CD14-positive monocyte (primary cell): Measurements from ENCODE around the gene NUP62. TPM values are rescaled to one million over a fixed set of nuclear protein-coding genes. Genes with fewer than 3 reads are reported as not detected.

Experiments used
- DNase-seq, 3 donors: peaks; one replicate each; pipeline ENCODE4 v3.0.0-alpha.2; 2011 to 2022
- H2AFZ ChIP-seq: 2 replicates; pipeline ENCODE4 v1.6.0; 2012; ENCODE audit warnings: mild to moderate bottlenecking, low read depth, low read length, inconsistent platforms; ENCODE audit not compliant: insufficient read depth, poor library complexity, severe bottlenecking
- H3K27ac ChIP-seq, 2 donors: 1 replicate in 1 of 2; 2 replicates in 1 of 2; pipeline ENCODE4 v1.5.1; 2012 to 2013; ENCODE audit warnings: low read length in 2 of 2, control low read depth in 1 of 2, inconsistent platforms in 1 of 2, low read depth in 1 of 2, mild to moderate bottlenecking in 1 of 2
- H3K27me3 ChIP-seq, 2 donors: one replicate each; pipeline versions ENCODE4 v1.6.0 to v1.6.1; 2011 to 2013; ENCODE audit warnings: low read length in 2 of 2; ENCODE audit not compliant: control insufficient read depth in 2 of 2, insufficient read depth in 2 of 2
- H3K36me3 ChIP-seq, 2 donors: replicated peaks in 1 of 2; 1 replicate in 1 of 2; 2 replicates in 1 of 2; pipeline versions ENCODE4 v1.5.1 to v1.6.1; 2012 to 2013; ENCODE audit warnings: low read length in 2 of 2, control low read depth in 1 of 2, inconsistent platforms in 1 of 2, mild to moderate bottlenecking in 1 of 2; ENCODE audit not compliant: insufficient read depth in 2 of 2, control insufficient read depth in 1 of 2
- H3K4me1 ChIP-seq, 2 donors: 1 replicate in 1 of 2; 2 replicates in 1 of 2; pipeline versions ENCODE4 v1.5.1 to v1.6.1; 2012 to 2013; ENCODE audit warnings: low read length in 2 of 2, control low read depth in 1 of 2, inconsistent platforms in 1 of 2, mild to moderate bottlenecking in 1 of 2, moderate library complexity in 1 of 2; ENCODE audit not compliant: insufficient read depth in 2 of 2, control insufficient read depth in 1 of 2
- H3K4me2 ChIP-seq: replicated peaks from 2 replicates; pipeline ENCODE3; 2012; ENCODE audit warnings: low read length, moderate library complexity, mild to moderate bottlenecking; ENCODE audit not compliant: poor library complexity, severe bottlenecking; ENCODE audit errors: extremely low read depth
- H3K4me3 ChIP-seq, 3 experiments: fragments of 200-600 bp in 1 of 3; sonication (generic) in 1 of 3; replicated peaks in 1 of 3; 1 replicate in 2 of 3; 2 replicates in 1 of 3; pipeline ENCODE4 v1.5.1; 2011 to 2013; ENCODE audit warnings: low read length in 3 of 3, mild to moderate bottlenecking in 3 of 3, control low read depth in 2 of 3, low read depth in 2 of 3, inconsistent platforms in 1 of 3, moderate library complexity in 1 of 3
- H3K79me2 ChIP-seq: 2 replicates; pipeline ENCODE4 v1.6.0; 2012; ENCODE audit warnings: mild to moderate bottlenecking, control low read depth, inconsistent platforms, low read length, moderate library complexity; ENCODE audit not compliant: insufficient read depth
- H3K9ac ChIP-seq: 2 replicates; pipeline ENCODE4 v1.6.0; 2017; ENCODE audit warnings: low read length, mild to moderate bottlenecking; ENCODE audit not compliant: insufficient read depth, poor library complexity, severe bottlenecking
- H3K9me3 ChIP-seq, 2 donors: replicated peaks in 1 of 2; 1 replicate in 1 of 2; 2 replicates in 1 of 2; pipeline versions ENCODE4 v1.5.1 to v1.6.1; 2012 to 2013; ENCODE audit warnings: low read length in 2 of 2, control low read depth in 1 of 2; ENCODE audit not compliant: control insufficient read depth in 1 of 2, insufficient read depth in 1 of 2
- H4K20me1 ChIP-seq: 2 replicates; pipeline ENCODE4 v1.6.0; 2012; ENCODE audit warnings: mild to moderate bottlenecking, low read length, control low read depth, moderate library complexity; ENCODE audit not compliant: insufficient read depth
- H3K27ac Mint-ChIP-seq, 7 donors: one replicate each; pipeline ENCODE4 v1.8.0; 2020; ENCODE audit warnings: mild to moderate bottlenecking in 7 of 7, mixed read lengths in 7 of 7, moderate library complexity in 6 of 7, inconsistent platforms in 2 of 7
- H3K27me3 Mint-ChIP-seq, 3 donors: one replicate each; pipeline ENCODE4 v1.8.0; 2021 to 2022; ENCODE audit warnings: low read depth in 3 of 3, mild to moderate bottlenecking in 3 of 3, mixed read lengths in 3 of 3, moderate library complexity in 3 of 3, inconsistent platforms in 1 of 3
- H3K36me3 Mint-ChIP-seq, 2 donors: one replicate each; pipeline ENCODE4 v1.8.0; 2020; ENCODE audit warnings: mixed read lengths in 2 of 2, inconsistent platforms in 1 of 2, mild to moderate bottlenecking in 1 of 2
- H3K4me1 Mint-ChIP-seq: one replicate; pipeline ENCODE4 v1.8.0; 2020; ENCODE audit warnings: mild to moderate bottlenecking, mixed read lengths
- H3K4me3 Mint-ChIP-seq, 2 donors: one replicate each; pipeline ENCODE4 v1.8.0; 2020; ENCODE audit warnings: mild to moderate bottlenecking in 2 of 2, mixed read lengths in 2 of 2, moderate library complexity in 1 of 2
- H3K9me3 Mint-ChIP-seq, 7 donors: one replicate each; pipeline ENCODE4 v1.8.0; 2020 to 2022; ENCODE audit warnings: mixed read lengths in 7 of 7, mild to moderate bottlenecking in 6 of 7, moderate library complexity in 6 of 7, inconsistent platforms in 2 of 7
- CTCF ChIP-seq: fragments of 200-600 bp; IDR thresholded peaks from one replicate; pipeline ENCODE4 v1.8.0; 2022; ENCODE audit warnings: antibody characterized with exemption, mild to moderate bottlenecking
- WGBS: methylation state at CpG from one replicate; pipeline ENCODE4 v1.1.5; 2013; ENCODE audit warnings: missing lambda C conversion rate; ENCODE audit not compliant: insufficient coverage; 5-methylcytosine and 5-hydroxymethylcytosine counted together
- intact Hi-C, 2 donors: fragments of 100-400 bp; cut with micrococcal nuclease; formaldehyde crosslinking; loops; one replicate each; pipeline versions ENCODE4 v1.15.0 to v1.15.1; 2023
- polyA plus RNA-seq, 3 donors: library from polyadenylated mRNA; depleted of rRNA in 1 of 3; unstranded in 2 of 3; stranded (reverse) in 1 of 3; fragments of 300-500 nt in 2 of 3; fragments of >200 nt in 1 of 3; fragmentation: Illumina TruSeq in 2 of 3; gene quantifications; 1 replicate in 2 of 3; 2 replicates in 1 of 3; pipeline ENCODE4 v1.2.3, GENCODE V29; 2012 to 2021

NUP62 gene
- polyA plus RNA-seq, 3 donors = 32.3 to 62.2 (median 48.6) TPM

GRCh38 chr19:49921871-49922795 is 7.2 kb downstream of the NUP62 start:
- peaks cover 91% of the 10 kb centered on the region for H3K79me2 ChIP-seq
- no peaks in the 10 kb centered on the region for H3K27me3 ChIP-seq
- peaks cover 40 to 67% of the 10 kb centered on the region in 2 donors for H3K4me1 ChIP-seq
- peaks cover 49 to 78% of the 10 kb centered on the region in 2 donors for H3K36me3 ChIP-seq
- H3K4me3 ChIP-seq = no peak overlapping the region
- H3K4me3 Mint-ChIP-seq = no peak overlapping the region
- peak in 2 of 3 donors; percentile 27 to 73 for DNase-seq
- H3K4me2 ChIP-seq = no peak overlapping the region
- H2AFZ ChIP-seq = no peak overlapping the region
- H3K9me3 ChIP-seq = no peaks in the 10 kb centered on the region
- intact Hi-C loops = no loop called here
- no peaks in the 10 kb centered on the region for H3K9me3 Mint-ChIP-seq
- H4K20me1 ChIP-seq = peaks cover 88% of the 10 kb centered on the region
- no peak for TF ChIP-seq CTCF
- peak overlapping the region; percentile 8 for H3K9ac ChIP-seq
- peak overlapping the region; percentile 70 to 91 (median 80) for H3K27ac Mint-ChIP-seq
- peaks cover 55 to 86% of the 10 kb centered on the region in 2 donors for H3K36me3 Mint-ChIP-seq
- WGBS = 58% methylated on average over 14 of the region's 22 CpGs
- peak overlapping the region in 1 of 2 donors; percentile 75 for H3K27ac ChIP-seq
- peaks cover 62% of the 10 kb centered on the region for H3K4me1 Mint-ChIP-seq
- H3K27me3 Mint-ChIP-seq = no peaks in the 10 kb centered on the region

GRCh38 chr19:49920624-49921363 is 8.5 kb downstream of the NUP62 start:
- Mint-ChIP-seq H3K9me3 (no peaks in the 10 kb centered on the region), H3K36me3 (peaks cover 53 to 85% of the 10 kb centered on the region in 2 donors), H3K4me1 (peaks cover 61% of the 10 kb centered on the region), H3K27ac (peak overlapping the region in 6 of 7 donors; percentile 32 to 91 (median 74)), H3K4me3 (no peak overlapping the region), H3K27me3 (no peaks in the 10 kb centered on the region)
- peak overlapping the region in 1 of 2 donors; percentile 75 for H3K27ac ChIP-seq
- no peak overlapping the region for H3K9ac ChIP-seq
- intact Hi-C loops = no loop called here
- no peak for DNase-seq
- H3K9me3 ChIP-seq = no peaks in the 10 kb centered on the region
- peaks cover 38 to 62% of the 10 kb centered on the region in 2 donors for H3K4me1 ChIP-seq
- H2AFZ ChIP-seq = no peak overlapping the region
- no peaks in the 10 kb centered on the region for H3K27me3 ChIP-seq
- 96% methylated on average over 15 of the region's 24 CpGs for WGBS
- peaks cover 88% of the 10 kb centered on the region for H4K20me1 ChIP-seq
- peaks cover 91% of the 10 kb centered on the region for H3K79me2 ChIP-seq
- H3K36me3 ChIP-seq = peaks cover 43 to 72% of the 10 kb centered on the region in 2 donors
- H3K4me3 ChIP-seq = no peak overlapping the region
- H3K4me2 ChIP-seq = no peak overlapping the region
- TF ChIP-seq CTCF = no peak
